OCI-M2 (cell line): ENCODE results near the gene TTC23.

Source experiments
- DNase-seq: peaks from one replicate; lab custom pipeline; 2025; ENCODE audit not compliant: unreplicated experiment; lab: John Stamatoyannopoulos, UW

TTC23 gene

GRCh38 chr15:99165956-99166689 is 83.3 kb downstream of the TTC23 start:
- no peak for DNase-seq

GRCh38 chr15:99165020-99165790 is 84.2 kb downstream of the TTC23 start:
- no peak for DNase-seq

- no peak for DNase-seq
Measured at GRCh38 chr15:99164119-99164518, 85.3 kb downstream of the TTC23 start.

- no peak for DNase-seq
Measured at GRCh38 chr15:99163271-99164062, 85.9 kb downstream of the TTC23 start.

- DNase-seq = no peak
Measured at GRCh38 chr15:99158626-99159412, 90.6 kb downstream of the TTC23 start.

- DNase-seq = no peak
Measured at GRCh38 chr15:99157456-99157855, 91.9 kb downstream of the TTC23 start.

- no peak for DNase-seq
Measured at GRCh38 chr15:99155961-99156443, 93.4 kb downstream of the TTC23 start.

- DNase-seq = no peak
Measured at GRCh38 chr15:99154271-99154670, 95.1 kb downstream of the TTC23 start.

GRCh38 chr15:99153026-99153535 is 96.3 kb downstream of the TTC23 start:
- no peak for DNase-seq

GRCh38 chr15:99151156-99151555 is 98.2 kb downstream of the TTC23 start:
- DNase-seq = no peak

GRCh38 chr15:99149366-99149765 is 100.0 kb downstream of the TTC23 start:
- no peak for DNase-seq

- no peak for DNase-seq
Measured at GRCh38 chr15:99148851-99149276, 100.5 kb downstream of the TTC23 start.

- DNase-seq = no peak
Measured at GRCh38 chr15:99146661-99147060, 102.7 kb downstream of the TTC23 start.

- no peak for DNase-seq
Measured at GRCh38 chr15:99145778-99146177, 103.6 kb downstream of the TTC23 start.

GRCh38 chr15:99145005-99145404 is 104.4 kb downstream of the TTC23 start:
- DNase-seq = no peak

GRCh38 chr15:99143655-99144610 is 105.4 kb downstream of the TTC23 start:
- DNase-seq = no peak

GRCh38 chr15:99143242-99143641 is 106.1 kb downstream of the TTC23 start:
- no peak for DNase-seq

GRCh38 chr15:99142562-99142961 is 106.8 kb downstream of the TTC23 start:
- no peak for DNase-seq

- no peak for DNase-seq
Measured at GRCh38 chr15:99141943-99142342, 107.4 kb downstream of the TTC23 start.
